ENCODE measurements around the gene S100A16.

Gene S100A16

DNA sequence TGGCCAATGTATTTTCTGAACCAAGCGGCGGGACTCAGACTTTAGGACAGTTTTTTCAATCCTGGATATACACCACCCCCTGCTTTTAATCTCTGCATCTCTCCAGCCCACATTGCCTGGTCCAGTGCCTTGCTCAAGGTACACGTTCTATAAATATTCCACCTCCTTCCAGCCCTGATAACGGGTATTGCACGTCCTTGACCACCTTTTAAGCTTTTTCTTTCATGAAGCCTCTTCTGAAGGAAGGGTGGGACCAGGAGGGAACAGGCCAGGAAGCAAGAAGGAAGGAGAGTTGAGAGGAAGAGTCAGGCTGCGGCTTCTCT, 3.4 kb downstream of the S100A16 start:
- H4K91ac ChIP-seq (ENCODE audit: low read depth, low read length, poor library complexity), result no peak overlapping the region
- no peaks in the 10 kb centered on the region for H3K9me3 ChIP-seq (replicated peaks in 1 of 2; ENCODE audit: control insufficient read depth in 2 of 2, insufficient read depth in 1 of 2, low read depth in 1 of 2, low read length in 2 of 2)
- H3K9ac ChIP-seq (ENCODE audit: low read depth, low read length, poor library complexity), result no peak overlapping the region
- WGBS, 2 donors (ENCODE audit: extremely low coverage in 2 of 2, insufficient read length in 2 of 2, insufficient replicate concordance in 1 of 2), result no CpG with 5 or more reads among the region's 6 CpGs
- no peak overlapping the region for H3K27ac ChIP-seq (replicated peaks; ENCODE audit: low read length)
- H2AFZ ChIP-seq (ENCODE audit: low read length), result peak overlapping the region; percentile 90
- no peak for DNase-seq (ENCODE audit: low spot score)
- H3K23ac ChIP-seq (ENCODE audit: low read depth, low read length, poor library complexity), result no peak overlapping the region
- H3K79me1 ChIP-seq (ENCODE audit: low read depth, low read length), result no peaks in the 10 kb centered on the region
- H2BK5ac ChIP-seq (ENCODE audit: low read length), result peak overlapping the region; percentile 4
- H3K4me3 ChIP-seq (ENCODE audit: low read length in 2 of 2), result no peak overlapping the region
- H2AK5ac ChIP-seq (ENCODE audit: low read depth, low read length), result no peak overlapping the region
- no peak overlapping the region for H3K14ac ChIP-seq (ENCODE audit: low read length)
- no peak overlapping the region for H3K18ac ChIP-seq (ENCODE audit: low read length)
- no peak overlapping the region for H3K4ac ChIP-seq (ENCODE audit: low read length)
- H3K4me2 ChIP-seq (ENCODE audit: insufficient read depth, low read length, poor library complexity, severe bottlenecking), result no peak overlapping the region
- peaks cover 21 to 28% of the 10 kb centered on the region in 2 donors for H3K4me1 ChIP-seq (ENCODE audit: control insufficient read depth in 2 of 2, insufficient read depth in 1 of 2, low read depth in 1 of 2, low read length in 2 of 2)
- H2BK12ac ChIP-seq (ENCODE audit: low read length), result no peak overlapping the region
- no peak overlapping the region for H2BK120ac ChIP-seq (ENCODE audit: low read depth, low read length)
- H4K8ac ChIP-seq (ENCODE audit: low read depth, low read length), result no peak overlapping the region
- H3K27me3 ChIP-seq (ENCODE audit: control insufficient read depth in 3 of 3, insufficient read depth in 3 of 3, low read depth in 1 of 3, low read length in 3 of 3), result no peaks in the 10 kb centered on the region
- no peaks in the 10 kb centered on the region for H3K36me3 ChIP-seq (replicated peaks in 1 of 2; ENCODE audit: control insufficient read depth in 2 of 2, insufficient read depth in 2 of 2, low read length in 2 of 2)
- H2BK15ac ChIP-seq (ENCODE audit: low read length), result no peak overlapping the region

- Histone ChIP-seq H3K27ac (replicated peaks; ENCODE audit: low read length) (peak overlapping the region; percentile 5), H3K4me2 (ENCODE audit: insufficient read depth, low read length, poor library complexity, severe bottlenecking) (no peak overlapping the region), H3K4me3 (ENCODE audit: low read length in 2 of 2) (peak overlapping the region in 1 of 2 donors; percentile 28), H2BK5ac (ENCODE audit: low read length) (peak overlapping the region; percentile 47), H3K23ac (ENCODE audit: low read depth, low read length, poor library complexity) (no peak overlapping the region), H3K9ac (ENCODE audit: low read depth, low read length, poor library complexity) (no peak overlapping the region), H3K9me3 (replicated peaks in 1 of 2; ENCODE audit: control insufficient read depth in 2 of 2, insufficient read depth in 1 of 2, low read depth in 1 of 2, low read length in 2 of 2) (no peaks in the 10 kb centered on the region), H2BK15ac (ENCODE audit: low read length) (peak overlapping the region; percentile 32), H3K4me1 (ENCODE audit: control insufficient read depth in 2 of 2, insufficient read depth in 1 of 2, low read depth in 1 of 2, low read length in 2 of 2) (peaks cover 21 to 28% of the 10 kb centered on the region in 2 donors), H3K14ac (ENCODE audit: low read length) (peak overlapping the region; percentile 27), H3K36me3 (replicated peaks in 1 of 2; ENCODE audit: control insufficient read depth in 2 of 2, insufficient read depth in 2 of 2, low read length in 2 of 2) (no peaks in the 10 kb centered on the region), H3K4ac (ENCODE audit: low read length) (no peak overlapping the region), H2AK5ac (ENCODE audit: low read depth, low read length) (peak overlapping the region; percentile 73), H3K27me3 (ENCODE audit: control insufficient read depth in 3 of 3, insufficient read depth in 3 of 3, low read depth in 1 of 3, low read length in 3 of 3) (no peaks in the 10 kb centered on the region), H4K91ac (ENCODE audit: low read depth, low read length, poor library complexity) (no peak overlapping the region), H4K8ac (ENCODE audit: low read depth, low read length) (no peak overlapping the region), H2BK12ac (ENCODE audit: low read length) (no peak overlapping the region), H3K18ac (ENCODE audit: low read length) (peak overlapping the region; percentile 69), H3K79me1 (ENCODE audit: low read depth, low read length) (no peaks in the 10 kb centered on the region), H2AFZ (ENCODE audit: low read length) (peak overlapping the region; percentile 90), H2BK120ac (ENCODE audit: low read depth, low read length) (no peak overlapping the region)
- peak; percentile 33 for DNase-seq (ENCODE audit: low spot score)
- no CpG with 5 or more reads among the region's 19 CpGs for WGBS, 2 donors (ENCODE audit: extremely low coverage in 2 of 2, insufficient read length in 2 of 2, insufficient replicate concordance in 1 of 2)
Observed at GRCh38 chr1:153608742-153609584, 4.0 kb downstream of the S100A16 start.

DNA sequence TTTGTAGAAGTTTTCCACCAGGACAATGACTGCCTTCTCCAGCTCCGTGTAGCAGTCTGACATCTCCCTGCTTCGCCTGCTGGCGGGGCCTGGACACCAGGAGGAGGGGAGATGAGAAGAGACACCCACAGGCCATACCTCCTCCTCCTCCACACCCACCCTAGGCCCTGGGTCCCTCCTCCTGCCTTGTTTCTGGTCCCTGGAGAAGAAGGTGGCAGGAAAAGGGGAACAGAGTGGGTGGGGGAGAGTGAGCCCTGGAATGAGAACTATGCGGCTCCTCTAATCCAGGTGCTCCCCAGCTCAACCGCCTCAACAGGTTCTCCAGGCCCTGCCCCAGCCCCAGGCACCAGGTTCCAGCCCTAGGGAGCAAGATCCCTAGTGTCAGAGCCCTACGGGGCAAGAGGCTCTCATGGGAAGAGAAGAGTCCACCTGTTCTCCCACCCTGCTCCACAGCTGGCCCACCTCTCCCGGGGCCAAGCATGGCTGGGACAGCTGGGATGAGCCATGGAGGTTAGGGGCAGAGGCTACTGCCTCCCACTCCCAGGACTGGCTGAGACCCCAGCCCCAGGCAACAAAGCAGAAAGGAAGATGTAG, 4.8 kb downstream of the S100A16 start:
- no peak for DNase-seq (ENCODE audit: low spot score)
- Histone ChIP-seq H3K4ac (ENCODE audit: low read length) (no peak overlapping the region), H2BK12ac (ENCODE audit: low read length) (peak overlapping the region; percentile 11), H3K27ac (replicated peaks; ENCODE audit: low read length) (no peak overlapping the region), H3K27me3 (ENCODE audit: control insufficient read depth in 3 of 3, insufficient read depth in 3 of 3, low read depth in 1 of 3, low read length in 3 of 3) (no peaks in the 10 kb centered on the region), H4K8ac (ENCODE audit: low read depth, low read length) (no peak overlapping the region), H2BK120ac (ENCODE audit: low read depth, low read length) (no peak overlapping the region), H2BK5ac (ENCODE audit: low read length) (peak overlapping the region; percentile 47), H2AK5ac (ENCODE audit: low read depth, low read length) (peak overlapping the region; percentile 73), H3K9me3 (replicated peaks in 1 of 2; ENCODE audit: control insufficient read depth in 2 of 2, insufficient read depth in 1 of 2, low read depth in 1 of 2, low read length in 2 of 2) (no peaks in the 10 kb centered on the region), H3K4me3 (ENCODE audit: low read length in 2 of 2) (peak overlapping the region in 1 of 2 donors; percentile 28), H3K23ac (ENCODE audit: low read depth, low read length, poor library complexity) (no peak overlapping the region), H4K91ac (ENCODE audit: low read depth, low read length, poor library complexity) (peak overlapping the region; percentile 58), H3K9ac (ENCODE audit: low read depth, low read length, poor library complexity) (no peak overlapping the region), H3K4me2 (ENCODE audit: insufficient read depth, low read length, poor library complexity, severe bottlenecking) (no peak overlapping the region), H3K18ac (ENCODE audit: low read length) (peak overlapping the region; percentile 20), H2BK15ac (ENCODE audit: low read length) (peak overlapping the region; percentile 32), H3K36me3 (replicated peaks in 1 of 2; ENCODE audit: control insufficient read depth in 2 of 2, insufficient read depth in 2 of 2, low read length in 2 of 2) (no peaks in the 10 kb centered on the region), H3K79me1 (ENCODE audit: low read depth, low read length) (no peaks in the 10 kb centered on the region), H3K14ac (ENCODE audit: low read length) (no peak overlapping the region), H3K4me1 (ENCODE audit: control insufficient read depth in 2 of 2, insufficient read depth in 1 of 2, low read depth in 1 of 2, low read length in 2 of 2) (peaks cover 21 to 28% of the 10 kb centered on the region in 2 donors), H2AFZ (ENCODE audit: low read length) (peak overlapping the region; percentile 90)
- no CpG with 5 or more reads among the region's 7 CpGs for WGBS, 2 donors (ENCODE audit: extremely low coverage in 2 of 2, insufficient read length in 2 of 2, insufficient replicate concordance in 1 of 2)

GRCh38 chr1:153607381-153607780, 5.6 kb downstream of the S100A16 start:
- Histone ChIP-seq H2BK12ac (ENCODE audit: low read length) (no peak overlapping the region), H3K27me3 (ENCODE audit: control insufficient read depth in 3 of 3, insufficient read depth in 3 of 3, low read depth in 1 of 3, low read length in 3 of 3) (no peaks in the 10 kb centered on the region), H3K14ac (ENCODE audit: low read length) (no peak overlapping the region), H3K9ac (ENCODE audit: low read depth, low read length, poor library complexity) (no peak overlapping the region), H3K4me2 (ENCODE audit: insufficient read depth, low read length, poor library complexity, severe bottlenecking) (no peak overlapping the region), H3K79me1 (ENCODE audit: low read depth, low read length) (no peaks in the 10 kb centered on the region), H3K4me3 (ENCODE audit: low read length in 2 of 2) (no peak overlapping the region), H4K8ac (ENCODE audit: low read depth, low read length) (no peak overlapping the region), H3K36me3 (replicated peaks in 1 of 2; ENCODE audit: control insufficient read depth in 2 of 2, insufficient read depth in 2 of 2, low read length in 2 of 2) (no peaks in the 10 kb centered on the region), H3K23ac (ENCODE audit: low read depth, low read length, poor library complexity) (no peak overlapping the region), H3K27ac (replicated peaks; ENCODE audit: low read length) (no peak overlapping the region), H4K91ac (ENCODE audit: low read depth, low read length, poor library complexity) (no peak overlapping the region), H2AFZ (ENCODE audit: low read length) (no peak overlapping the region), H2BK15ac (ENCODE audit: low read length) (peak overlapping the region; percentile 38), H3K4ac (ENCODE audit: low read length) (no peak overlapping the region), H2BK120ac (ENCODE audit: low read depth, low read length) (no peak overlapping the region), H3K18ac (ENCODE audit: low read length) (no peak overlapping the region), H2AK5ac (ENCODE audit: low read depth, low read length) (peak overlapping the region; percentile 27), H2BK5ac (ENCODE audit: low read length) (no peak overlapping the region), H3K4me1 (ENCODE audit: control insufficient read depth in 2 of 2, insufficient read depth in 1 of 2, low read depth in 1 of 2, low read length in 2 of 2) (peaks cover 17 to 27% of the 10 kb centered on the region in 2 donors), H3K9me3 (replicated peaks in 1 of 2; ENCODE audit: control insufficient read depth in 2 of 2, insufficient read depth in 1 of 2, low read depth in 1 of 2, low read length in 2 of 2) (no peaks in the 10 kb centered on the region)
- WGBS, 2 donors (ENCODE audit: extremely low coverage in 2 of 2, insufficient read length in 2 of 2, insufficient replicate concordance in 1 of 2), result no CpG with 5 or more reads among the region's 8 CpGs
- DNase-seq (ENCODE audit: low spot score), result no peak

Measured in neuronal stem cell (in vitro differentiated cells).